HepG2 (cell line): ENCODE measurements around the gene AKAP8L.

Experiments used
- EP300 ChIP-seq, 3 experiments: sonication (generic) in 1 of 3; formaldehyde crosslinking in 1 of 3; IDR thresholded peaks; 2 replicates each; pipeline versions ENCODE4 v1.5.1 to v1.6.1; 2011 to 2020; ENCODE audit warnings: low read depth in 2 of 3, low read length in 2 of 3, borderline replicate concordance in 1 of 3, improper control_type of control experiment in 1 of 3, mild to moderate bottlenecking in 1 of 3, missing genetic modification reagents in 1 of 3, moderate library complexity in 1 of 3
- GZF1 ChIP-seq: sonication (generic); formaldehyde crosslinking; IDR thresholded peaks from 2 replicates; pipeline ENCODE4 v1.5.1; 2020; ENCODE audit warnings: mild to moderate bottlenecking, missing genetic modification reagents
- SMARCE1 ChIP-seq: fragments of 450-650 bp; IDR thresholded peaks from 2 replicates; pipeline ENCODE4 v1.6.1; 2017; ENCODE audit warnings: borderline replicate concordance
- ZNF318 ChIP-seq: sonication (generic); formaldehyde crosslinking; IDR thresholded peaks from 2 replicates; pipeline ENCODE4 v1.4.0; 2020; ENCODE audit warnings: mild to moderate bottlenecking, missing genetic modification reagents
- ZNF367 ChIP-seq: sonication (generic); formaldehyde crosslinking; IDR thresholded peaks from 2 replicates; pipeline ENCODE4 v1.4.0; 2020; ENCODE audit warnings: missing genetic modification reagents, borderline replicate concordance
- ZSCAN20 ChIP-seq: sonication (generic); formaldehyde crosslinking; IDR thresholded peaks from 2 replicates; pipeline ENCODE4 v1.4.0; 2020; ENCODE audit warnings: missing genetic modification reagents, mild to moderate bottlenecking, borderline replicate concordance
- TF ChIP-seq, protein P1 (sequence below): sonication (generic); formaldehyde crosslinking; IDR thresholded peaks from 2 replicates; pipeline ENCODE4 v1.5.0; 2020; ENCODE audit warnings: mild to moderate bottlenecking, missing genetic modification reagents

DNA sequence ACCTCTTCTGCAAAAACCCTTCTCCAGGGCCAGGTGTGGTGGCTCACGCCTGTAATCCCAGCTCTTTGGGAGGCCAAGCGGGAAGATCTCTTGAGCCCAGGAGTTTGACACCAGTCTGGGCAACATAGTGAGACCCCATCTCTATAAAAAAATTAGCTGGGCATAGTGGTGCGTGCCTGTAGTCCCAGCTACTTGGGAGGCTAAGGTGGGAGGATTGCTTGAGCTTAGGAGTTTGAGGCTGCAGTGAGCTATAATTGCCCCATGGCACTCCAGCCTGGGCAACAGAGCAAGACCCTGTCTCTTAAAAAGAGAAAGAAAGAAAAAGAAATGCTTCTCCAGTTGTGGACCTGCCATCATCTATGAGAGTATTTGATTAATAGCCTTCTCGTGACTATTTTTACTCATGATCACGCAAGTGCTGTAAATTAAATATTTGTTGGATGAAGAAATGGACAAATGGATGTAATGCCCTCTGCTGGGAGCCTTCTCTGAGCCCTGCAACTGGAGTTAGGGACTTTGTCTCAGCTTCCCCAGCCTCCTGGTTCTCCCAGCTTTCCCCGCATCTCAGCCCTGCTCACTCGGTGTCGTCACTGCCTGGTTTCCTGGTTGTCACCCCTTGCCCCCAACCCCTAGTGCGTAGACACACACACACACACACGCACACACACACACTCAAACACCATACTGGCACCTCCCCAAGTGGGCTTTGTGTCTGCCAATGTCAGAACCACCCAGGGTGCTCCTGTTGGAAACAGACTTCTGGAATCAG, 18.8 kb upstream of the AKAP8L start:
- TF ChIP-seq SMARCE1 (no peak), ZNF318 (CRISPR knock-in tag) (no peak), GZF1 (CRISPR knock-in tag) (no peak), ZNF367 (CRISPR knock-in tag) (no peak), ZSCAN20 (CRISPR knock-in tag) (no peak), EP300 (IDR thresholded peaks at IDR 0.05; ENCODE audit: low read depth in 2 of 2, low read length in 2 of 2) (no peak), EP300 (CRISPR knock-in tag; IDR thresholded peaks at IDR 0.05; ENCODE audit: borderline replicate concordance) (no peak)
- TF ChIP-seq, protein P1, sequence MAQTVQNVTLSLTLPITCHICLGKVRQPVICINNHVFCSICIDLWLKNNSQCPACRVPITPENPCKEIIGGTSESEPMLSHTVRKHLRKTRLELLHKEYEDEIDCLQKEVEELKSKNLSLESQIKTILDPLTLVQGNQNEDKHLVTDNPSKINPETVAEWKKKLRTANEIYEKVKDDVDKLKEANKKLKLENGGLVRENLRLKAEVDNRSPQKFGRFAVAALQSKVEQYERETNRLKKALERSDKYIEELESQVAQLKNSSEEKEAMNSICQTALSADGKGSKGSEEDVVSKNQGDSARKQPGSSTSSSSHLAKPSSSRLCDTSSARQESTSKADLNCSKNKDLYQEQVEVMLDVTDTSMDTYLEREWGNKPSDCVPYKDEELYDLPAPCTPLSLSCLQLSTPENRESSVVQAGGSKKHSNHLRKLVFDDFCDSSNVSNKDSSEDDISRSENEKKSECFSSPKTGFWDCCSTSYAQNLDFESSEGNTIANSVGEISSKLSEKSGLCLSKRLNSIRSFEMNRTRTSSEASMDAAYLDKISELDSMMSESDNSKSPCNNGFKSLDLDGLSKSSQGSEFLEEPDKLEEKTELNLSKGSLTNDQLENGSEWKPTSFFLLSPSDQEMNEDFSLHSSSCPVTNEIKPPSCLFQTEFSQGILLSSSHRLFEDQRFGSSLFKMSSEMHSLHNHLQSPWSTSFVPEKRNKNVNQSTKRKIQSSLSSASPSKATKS (CRISPR knock-in tag): no peak
